Nephron (organoid): ENCODE measurements around the gene TMPO.
"Not testable (repeated sequence)": the region's sequence is repeated elsewhere in the genome, so short reads cannot be mapped to it uniquely, and the experiment has no call there.

Experiments used
- H3K27ac Mint-ChIP-seq, 3 experiments: 2 replicates each; pipeline ENCODE4 v1.8.0; 2020; ENCODE audit warnings: mixed read lengths in 3 of 3, mild to moderate bottlenecking in 2 of 3, moderate library complexity in 1 of 3
- H3K27me3 Mint-ChIP-seq: 2 replicates; pipeline ENCODE4 v1.8.0; 2021; ENCODE audit warnings: low read depth, mild to moderate bottlenecking, moderate library complexity, mixed read lengths
- H3K36me3 Mint-ChIP-seq: 2 replicates; pipeline ENCODE4 v1.8.0; 2020; ENCODE audit warnings: low read depth, mixed read lengths
- H3K4me1 Mint-ChIP-seq: 2 replicates; pipeline ENCODE4 v1.8.0; 2020; ENCODE audit warnings: mixed read lengths
- H3K4me3 Mint-ChIP-seq, 3 experiments: 2 replicates each; pipeline ENCODE4 v1.8.0; 2020; ENCODE audit warnings: mild to moderate bottlenecking in 3 of 3, mixed read lengths in 3 of 3, moderate library complexity in 2 of 3
- H3K9me3 Mint-ChIP-seq: 2 replicates; pipeline ENCODE4 v1.8.0; 2020; ENCODE audit warnings: mixed read lengths
- TF ChIP-seq, protein P1 (sequence below), 3 experiments: fragments of 200-600 bp; sonication (generic); IDR thresholded peaks; one replicate each; pipeline ENCODE4 v1.5.0; 2021; ENCODE audit warnings: antibody characterized with exemption in 3 of 3; ENCODE audit not compliant: unreplicated experiment in 3 of 3

The TMPO gene

GRCh38 chr12:98504368-98504617 lies 11.1 kb upstream of the TMPO start:
- Mint-ChIP-seq H3K9me3 (peaks cover 3% of the 10 kb centered on the region), H3K36me3 (no peaks in the 10 kb centered on the region), H3K27me3 (peaks cover 4% of the 10 kb centered on the region), H3K4me3 (peak overlapping the region; percentile 88 to 94 (median 93)), H3K27ac (peak overlapping the region; percentile 99), H3K4me1 (peaks cover 9% of the 10 kb centered on the region)
- TF ChIP-seq, protein P1, sequence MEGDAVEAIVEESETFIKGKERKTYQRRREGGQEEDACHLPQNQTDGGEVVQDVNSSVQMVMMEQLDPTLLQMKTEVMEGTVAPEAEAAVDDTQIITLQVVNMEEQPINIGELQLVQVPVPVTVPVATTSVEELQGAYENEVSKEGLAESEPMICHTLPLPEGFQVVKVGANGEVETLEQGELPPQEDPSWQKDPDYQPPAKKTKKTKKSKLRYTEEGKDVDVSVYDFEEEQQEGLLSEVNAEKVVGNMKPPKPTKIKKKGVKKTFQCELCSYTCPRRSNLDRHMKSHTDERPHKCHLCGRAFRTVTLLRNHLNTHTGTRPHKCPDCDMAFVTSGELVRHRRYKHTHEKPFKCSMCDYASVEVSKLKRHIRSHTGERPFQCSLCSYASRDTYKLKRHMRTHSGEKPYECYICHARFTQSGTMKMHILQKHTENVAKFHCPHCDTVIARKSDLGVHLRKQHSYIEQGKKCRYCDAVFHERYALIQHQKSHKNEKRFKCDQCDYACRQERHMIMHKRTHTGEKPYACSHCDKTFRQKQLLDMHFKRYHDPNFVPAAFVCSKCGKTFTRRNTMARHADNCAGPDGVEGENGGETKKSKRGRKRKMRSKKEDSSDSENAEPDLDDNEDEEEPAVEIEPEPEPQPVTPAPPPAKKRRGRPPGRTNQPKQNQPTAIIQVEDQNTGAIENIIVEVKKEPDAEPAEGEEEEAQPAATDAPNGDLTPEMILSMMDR (IDR thresholded peaks at IDR 0.05; ENCODE audit: unreplicated experiment in 3 of 3), result no peak

GRCh38 chr12:98509063-98509462 lies 6.3 kb upstream of the TMPO start:
- Mint-ChIP-seq H3K36me3 (no peaks in the 10 kb centered on the region), H3K27ac (no peak overlapping the region), H3K4me1 (peaks cover 16% of the 10 kb centered on the region), H3K27me3 (peaks cover 2% of the 10 kb centered on the region), H3K9me3 (peaks cover under 1% of the 10 kb centered on the region), H3K4me3 (peak overlapping the region in 1 of 3 experiments; percentile 35)
- TF ChIP-seq, protein P1 (IDR thresholded peaks at IDR 0.05; ENCODE audit: unreplicated experiment in 3 of 3), result no peak

DNA sequence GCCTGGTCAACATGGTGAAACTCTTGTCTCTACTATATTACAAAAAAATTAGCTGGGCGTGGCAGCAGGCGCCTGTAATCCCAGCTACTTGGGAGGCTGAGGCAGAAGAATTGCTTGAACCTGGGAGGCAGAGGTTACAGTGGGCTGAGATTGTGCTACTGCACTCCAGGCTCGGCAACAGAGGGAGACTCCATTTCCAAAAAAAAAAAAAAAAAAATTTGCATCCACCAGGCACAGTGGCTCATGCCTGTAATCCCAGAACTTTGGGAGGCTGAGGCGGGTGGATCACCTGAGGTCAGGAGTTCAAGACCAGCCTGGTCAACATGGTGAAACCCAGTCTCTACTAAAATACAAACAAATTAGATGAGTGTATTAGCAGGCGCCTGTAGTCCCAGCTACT lies 3.6 kb upstream of the TMPO start:
- not testable (repeated sequence) for H3K27me3 Mint-ChIP-seq, H3K9me3 Mint-ChIP-seq, H3K27ac Mint-ChIP-seq, H3K4me3 Mint-ChIP-seq, H3K36me3 Mint-ChIP-seq
- peaks cover 18% of the 10 kb centered on the region for H3K4me1 Mint-ChIP-seq

GRCh38 chr12:98513379-98514322 lies 1.7 kb upstream of the TMPO start:
- H3K27me3 Mint-ChIP-seq, result no peaks in the 10 kb centered on the region
- H3K9me3 Mint-ChIP-seq, result no peaks in the 10 kb centered on the region
- H3K27ac Mint-ChIP-seq, result peak overlapping the region; percentile 100
- H3K4me3 Mint-ChIP-seq, result peak overlapping the region; percentile 92 to 99 (median 99)
- H3K4me1 Mint-ChIP-seq, result peaks cover 23% of the 10 kb centered on the region
- TF ChIP-seq, protein P1 (IDR thresholded peaks at IDR 0.05; ENCODE audit: unreplicated experiment in 3 of 3), result no peak
- H3K36me3 Mint-ChIP-seq, result peaks cover 4% of the 10 kb centered on the region

DNA sequence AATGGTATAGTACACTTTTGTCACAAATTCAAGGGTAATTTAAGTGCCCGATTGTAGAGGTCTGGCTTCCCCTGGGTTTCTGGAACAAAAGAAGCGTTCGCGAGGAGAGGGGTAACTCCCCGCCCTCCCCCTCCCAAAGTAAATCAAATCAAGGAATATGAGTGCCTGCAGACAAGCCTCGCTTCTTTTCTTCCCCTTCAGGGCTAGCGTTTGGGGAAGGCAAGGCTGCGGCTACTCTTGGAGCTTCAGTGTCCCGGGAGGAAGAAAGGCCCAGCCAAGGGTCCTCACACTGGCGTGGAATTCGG lies 456 bp upstream of the TMPO start:
- Mint-ChIP-seq H3K27ac (peak overlapping the region; percentile 100), H3K9me3 (no peaks in the 10 kb centered on the region), H3K4me1 (peaks cover 23% of the 10 kb centered on the region), H3K27me3 (no peaks in the 10 kb centered on the region), H3K36me3 (peaks cover 4% of the 10 kb centered on the region), H3K4me3 (peak overlapping the region; percentile 92 to 99 (median 99))
- TF ChIP-seq, protein P1 (IDR thresholded peaks at IDR 0.05; ENCODE audit: unreplicated experiment in 3 of 3), result no peak

GRCh38 chr12:98516111-98516873 lies 902 bp downstream of the TMPO start:
- TF ChIP-seq, protein P1 (IDR thresholded peaks at IDR 0.05; ENCODE audit: unreplicated experiment in 3 of 3), result peak; percentile 50 to 69 (median 51)

More at GRCh38 chr12:98516111-98516873, 902 bp downstream of the TMPO start:
- Mint-ChIP-seq H3K36me3 (peaks cover 7% of the 10 kb centered on the region), H3K27ac (peak overlapping the region; percentile 99 to 100 (median 100)), H3K9me3 (no peaks in the 10 kb centered on the region), H3K27me3 (no peaks in the 10 kb centered on the region), H3K4me3 (peak overlapping the region; percentile 99 to 100 (median 100)), H3K4me1 (peaks cover 32% of the 10 kb centered on the region)
